ENCODE results near the gene SCN3B. TPM values are rescaled to one million over a fixed set of nuclear protein-coding genes. Genes with fewer than 3 reads are reported as not detected.

Gene SCN3B
- total and polyA plus RNA-seq, 2 of the 4 experiments (the other 2 are of a cell fraction), result under 0.01 to 0.03 TPM

- no peak overlapping the region for H2AFZ ChIP-seq (replicated peaks; ENCODE audit: low read length, poor library complexity)
- no peak for DNase-seq
- H2BK5ac ChIP-seq (ENCODE audit: low read depth, low read length, poor library complexity, severe bottlenecking), result no peak overlapping the region
- H3K36me3 ChIP-seq (ENCODE audit: control insufficient read depth, insufficient read depth, low read length), result no peaks in the 10 kb centered on the region
- in situ Hi-C loops (cut with MboI; ENCODE audit: low sequenced_read_pairs), result loop anchor here (5.0 kb wide), 1 partner anchor 127 kb away; no protein-coding TSS in a partner anchor
- no peak overlapping the region for H3K14ac ChIP-seq (replicated peaks; ENCODE audit: low read depth, low read length)
- WGBS, 2 experiments (ENCODE audit: extremely low coverage in 2 of 2, insufficient read length in 1 of 2), result 68% methylated on average over 3 of the region's 6 CpGs; no CpG with 5 or more reads in 1 of the 2 experiments
- peaks cover 4% of the 10 kb centered on the region; the same call in 1 of the 2 replicates for H4K20me1 ChIP-seq (ENCODE audit: insufficient read depth, low read length)
- H2AK9ac ChIP-seq (replicated peaks; ENCODE audit: low read depth, low read length, poor library complexity), result no peak overlapping the region
- BruUV-seq (replicated peaks), result no TSS peak
- H3K23ac ChIP-seq (ENCODE audit: low read depth, low read length), result no peak overlapping the region
- intact Hi-C loops (cut with micrococcal nuclease), result loop anchor here (1.0 kb wide), 1 partner anchor 127 kb away; no protein-coding TSS in a partner anchor
- dilution Hi-C loops (cut with HindIII; ENCODE audit: low sequenced_read_pairs, unreplicated experiment), result no loop called here
- no peak overlapping the region for H3K56ac ChIP-seq (ENCODE audit: extremely low read depth, insufficient read depth, low read length)
- no peak overlapping the region for H4K5ac ChIP-seq (ENCODE audit: low read depth, low read length)
- no peak overlapping the region for H3K4ac ChIP-seq (ENCODE audit: low read depth, low read length)
- ATAC-seq (ENCODE audit: low read depth), result no peak
- H3K27ac ChIP-seq (ENCODE audit: insufficient read depth, low read length), result no peak overlapping the region
- H3K9me1 ChIP-seq (ENCODE audit: insufficient read depth, low read length), result peaks cover 4% of the 10 kb centered on the region
- ChIA-PET CTCF (interaction anchor here (0.5 to 2.6 kb wide), 11 partner anchors 9 to 303 kb away, joined by 3 to 29 read pairs (median 4); no protein-coding TSS in a partner anchor), POLR2A (ENCODE audit: unreplicated experiment) (no interaction called here)
- no peak overlapping the region for H2BK120ac ChIP-seq (ENCODE audit: low read depth, low read length)
- H3K4me2 ChIP-seq (ENCODE audit: low read depth, low read length), result no peak overlapping the region
- 0 out of 4 replicates have a peak, but pooled peaks cover 0 to 3% of the 10 kb centered on the region in 2 experiments for H3K79me1 ChIP-seq (ENCODE audit: low read depth in 1 of 2, low read length in 2 of 2)
- no peak overlapping the region for H4K91ac ChIP-seq (ENCODE audit: insufficient read depth, low read depth, low read length)
- no peak overlapping the region for H3K18ac ChIP-seq (ENCODE audit: low read depth, low read length)
- no peak overlapping the region for H2AK5ac ChIP-seq (ENCODE audit: low read depth, low read length)
- H3K9ac ChIP-seq (ENCODE audit: low read depth, low read length), result no peak overlapping the region
- no peaks in the 10 kb centered on the region for H3K4me1 ChIP-seq (ENCODE audit: control insufficient read depth, insufficient read depth, low read length)
- no peaks in the 10 kb centered on the region for H3K9me3 ChIP-seq (ENCODE audit: control insufficient read depth, insufficient read depth, low read length)
- H2BK15ac ChIP-seq (ENCODE audit: low read depth, low read length), result no peak overlapping the region
- H4K8ac ChIP-seq (ENCODE audit: low read depth in 2 of 2, low read length in 2 of 2), result no peak overlapping the region
- TF ChIP-seq CHD1 (IDR thresholded peaks at IDR 0.05; ENCODE audit: low read depth, low read length) (no peak), RAD21 (IDR thresholded peaks at IDR 0.05; ENCODE audit: low read length) (no peak), RCOR1 (IDR thresholded peaks at IDR 0.05; ENCODE audit: insufficient replicate concordance, low read length) (no peak), RFX5 (IDR thresholded peaks at IDR 0.05; ENCODE audit: low read depth, low read length) (no peak), MXI1 (IDR thresholded peaks at IDR 0.05; ENCODE audit: borderline replicate concordance, low read depth, low read length) (no peak), BHLHE40 (IDR thresholded peaks at IDR 0.05; ENCODE audit: low read depth, low read length) (no peak), CEBPB (IDR thresholded peaks at IDR 0.05; ENCODE audit: low read depth, low read length) (no peak), FOS (IDR thresholded peaks at IDR 0.05; ENCODE audit: low read depth, low read length) (no peak), POLR2A (IDR thresholded peaks at IDR 0.05; ENCODE audit: low read depth, low read length) (no peak), ELK1 (IDR thresholded peaks at IDR 0.05; ENCODE audit: borderline replicate concordance, low read depth, low read length) (no peak)
- TF ChIP-seq, protein P1, sequence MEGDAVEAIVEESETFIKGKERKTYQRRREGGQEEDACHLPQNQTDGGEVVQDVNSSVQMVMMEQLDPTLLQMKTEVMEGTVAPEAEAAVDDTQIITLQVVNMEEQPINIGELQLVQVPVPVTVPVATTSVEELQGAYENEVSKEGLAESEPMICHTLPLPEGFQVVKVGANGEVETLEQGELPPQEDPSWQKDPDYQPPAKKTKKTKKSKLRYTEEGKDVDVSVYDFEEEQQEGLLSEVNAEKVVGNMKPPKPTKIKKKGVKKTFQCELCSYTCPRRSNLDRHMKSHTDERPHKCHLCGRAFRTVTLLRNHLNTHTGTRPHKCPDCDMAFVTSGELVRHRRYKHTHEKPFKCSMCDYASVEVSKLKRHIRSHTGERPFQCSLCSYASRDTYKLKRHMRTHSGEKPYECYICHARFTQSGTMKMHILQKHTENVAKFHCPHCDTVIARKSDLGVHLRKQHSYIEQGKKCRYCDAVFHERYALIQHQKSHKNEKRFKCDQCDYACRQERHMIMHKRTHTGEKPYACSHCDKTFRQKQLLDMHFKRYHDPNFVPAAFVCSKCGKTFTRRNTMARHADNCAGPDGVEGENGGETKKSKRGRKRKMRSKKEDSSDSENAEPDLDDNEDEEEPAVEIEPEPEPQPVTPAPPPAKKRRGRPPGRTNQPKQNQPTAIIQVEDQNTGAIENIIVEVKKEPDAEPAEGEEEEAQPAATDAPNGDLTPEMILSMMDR (conservative IDR thresholded peaks at IDR 0.05; ENCODE audit: low read depth, low read length), result no peak
- no peaks in the 10 kb centered on the region for H3K27me3 ChIP-seq (ENCODE audit: control insufficient read depth, insufficient read depth, low read length)
- H3K4me3 ChIP-seq (ENCODE audit: insufficient read depth, low read depth, low read length), result no peak overlapping the region
- no peak overlapping the region for H2BK20ac ChIP-seq (ENCODE audit: low read depth, low read length)
Measured at GRCh38 chr11:123580137-123580536, 74.3 kb downstream of the SCN3B start.
